HFF-Myc (cell line): Measurements from ENCODE around the gene PDE6B.
"Not testable (repeated sequence)": the region's sequence is repeated elsewhere in the genome, so short reads cannot be mapped to it uniquely, and the experiment has no call there.

Experiments used
- DNase-seq: peaks from one replicate; pipeline ENCODE4 v3.0.0-alpha.2; 2011; ENCODE audit warnings: low read depth; ENCODE audit errors: extremely low read depth
- H3K4me3 ChIP-seq: replicated peaks from 2 replicates; pipeline ENCODE4 v1.5.1; 2011; ENCODE audit warnings: low read depth, mild to moderate bottlenecking, control low read depth, low read length
- TF ChIP-seq, protein P1 (sequence below): IDR thresholded peaks from 2 replicates; pipeline ENCODE4 v1.5.1; 2012; ENCODE audit warnings: mild to moderate bottlenecking, low read depth, low read length, control low read depth; ENCODE audit errors: missing control alignments

Gene PDE6B

DNA sequence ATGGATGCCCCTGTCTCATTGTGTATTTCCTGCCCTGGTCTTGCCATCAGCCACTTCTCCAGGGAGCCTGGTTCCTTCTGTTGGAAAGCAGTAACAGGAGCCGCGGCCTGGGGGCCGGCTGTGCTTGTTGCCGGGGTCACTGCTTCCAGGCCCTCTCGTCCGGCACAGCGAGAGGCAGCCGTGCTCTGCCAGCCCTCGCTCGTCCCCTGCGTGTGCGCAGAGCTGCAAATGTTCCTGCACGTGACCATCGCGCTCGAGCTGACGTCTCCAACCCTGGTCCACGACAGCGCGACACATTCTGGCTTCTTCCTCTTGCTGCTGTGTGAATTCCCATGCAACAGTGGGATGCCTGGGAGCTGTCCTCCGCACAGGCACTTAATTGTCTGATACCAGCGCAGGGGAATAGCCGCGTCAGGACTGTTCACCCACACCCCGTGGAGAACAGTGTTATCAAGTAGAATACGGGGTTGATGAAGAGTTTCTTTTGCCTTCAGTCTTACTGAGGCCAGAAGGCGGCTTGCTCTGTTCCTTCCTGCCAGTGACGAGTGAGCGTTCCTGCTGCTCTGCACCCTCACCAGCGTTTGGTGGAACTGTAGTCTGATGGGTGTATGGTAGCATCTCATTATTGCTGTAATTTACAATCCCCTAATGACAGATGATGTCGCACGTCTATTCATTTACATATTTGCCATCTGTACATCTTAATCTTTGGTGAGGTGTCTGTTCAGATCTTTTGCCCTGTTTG, 12.3 kb downstream of the PDE6B start:
- DNase-seq = no peak
- no peak overlapping the region for H3K4me3 ChIP-seq
- TF ChIP-seq, protein P1, sequence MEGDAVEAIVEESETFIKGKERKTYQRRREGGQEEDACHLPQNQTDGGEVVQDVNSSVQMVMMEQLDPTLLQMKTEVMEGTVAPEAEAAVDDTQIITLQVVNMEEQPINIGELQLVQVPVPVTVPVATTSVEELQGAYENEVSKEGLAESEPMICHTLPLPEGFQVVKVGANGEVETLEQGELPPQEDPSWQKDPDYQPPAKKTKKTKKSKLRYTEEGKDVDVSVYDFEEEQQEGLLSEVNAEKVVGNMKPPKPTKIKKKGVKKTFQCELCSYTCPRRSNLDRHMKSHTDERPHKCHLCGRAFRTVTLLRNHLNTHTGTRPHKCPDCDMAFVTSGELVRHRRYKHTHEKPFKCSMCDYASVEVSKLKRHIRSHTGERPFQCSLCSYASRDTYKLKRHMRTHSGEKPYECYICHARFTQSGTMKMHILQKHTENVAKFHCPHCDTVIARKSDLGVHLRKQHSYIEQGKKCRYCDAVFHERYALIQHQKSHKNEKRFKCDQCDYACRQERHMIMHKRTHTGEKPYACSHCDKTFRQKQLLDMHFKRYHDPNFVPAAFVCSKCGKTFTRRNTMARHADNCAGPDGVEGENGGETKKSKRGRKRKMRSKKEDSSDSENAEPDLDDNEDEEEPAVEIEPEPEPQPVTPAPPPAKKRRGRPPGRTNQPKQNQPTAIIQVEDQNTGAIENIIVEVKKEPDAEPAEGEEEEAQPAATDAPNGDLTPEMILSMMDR = no peak

DNA sequence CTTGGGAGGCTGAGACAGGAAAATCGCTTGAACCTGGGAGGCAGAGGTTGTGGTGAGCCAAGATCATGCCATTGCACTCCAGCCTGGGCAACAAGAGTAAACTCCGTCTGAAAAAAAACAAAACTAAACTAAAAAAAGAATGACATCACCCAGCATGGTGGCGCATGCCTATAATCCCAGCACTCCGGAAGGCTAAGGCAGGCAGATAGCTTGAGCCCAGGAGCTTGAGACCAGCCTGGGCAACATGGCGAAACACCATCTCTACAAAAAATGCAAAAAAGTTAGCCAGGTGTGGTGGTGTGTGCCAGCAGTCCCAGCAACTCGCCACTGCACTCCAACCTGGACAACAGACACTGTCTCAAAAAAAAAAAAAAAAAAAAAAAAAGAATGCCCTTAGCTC, 17.0 kb downstream of the PDE6B start:
- H3K4me3 ChIP-seq, DNase-seq: not testable (repeated sequence)

DNA sequence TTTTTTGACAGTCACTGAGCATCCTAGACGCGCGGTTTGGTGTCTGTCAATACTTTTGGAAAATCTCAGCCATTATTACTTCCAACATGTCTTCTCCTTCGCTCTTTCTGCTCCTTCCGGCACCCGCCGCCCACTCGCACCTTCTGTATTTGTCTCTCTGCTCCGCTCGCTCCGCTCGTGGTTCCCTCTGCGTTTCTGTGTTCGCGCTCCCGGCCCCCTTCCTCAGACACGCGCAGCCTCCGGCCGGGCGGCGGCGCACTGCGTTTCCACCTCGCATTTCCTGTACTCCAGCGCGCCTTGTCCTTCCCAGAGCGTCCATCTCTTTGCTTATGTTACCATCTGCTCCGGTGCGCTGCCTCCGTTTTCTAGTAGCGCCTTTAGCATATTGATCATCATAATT, 21.1 kb downstream of the PDE6B start:
- no peak overlapping the region for H3K4me3 ChIP-seq
- TF ChIP-seq, protein P1 = no peak

DNA sequence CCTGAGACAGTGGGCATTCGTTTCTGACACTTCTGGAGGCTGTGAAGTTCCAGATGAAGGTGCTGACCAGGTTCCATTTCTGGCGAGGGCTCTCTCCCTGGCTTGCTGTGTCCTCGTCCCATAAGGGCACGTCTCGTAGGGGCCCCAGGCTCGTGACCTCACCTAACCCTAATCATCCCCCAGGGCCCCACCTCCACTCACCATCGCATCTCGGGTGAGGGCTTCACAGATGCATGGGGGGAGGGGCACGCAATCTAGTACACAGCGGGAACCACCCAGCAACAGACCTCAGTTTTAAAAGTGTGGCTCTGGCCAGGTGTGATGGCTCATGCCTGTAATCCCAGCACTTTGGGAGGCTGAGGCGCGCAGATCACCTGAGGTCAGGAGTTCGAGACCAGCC, 22.1 kb downstream of the PDE6B start:
- no peak for DNase-seq
- TF ChIP-seq, protein P1 = no peak
- no peak overlapping the region for H3K4me3 ChIP-seq

More for the DNA sequence above, 21.1 kb downstream of the PDE6B start:
- DNase-seq = no peak

DNA sequence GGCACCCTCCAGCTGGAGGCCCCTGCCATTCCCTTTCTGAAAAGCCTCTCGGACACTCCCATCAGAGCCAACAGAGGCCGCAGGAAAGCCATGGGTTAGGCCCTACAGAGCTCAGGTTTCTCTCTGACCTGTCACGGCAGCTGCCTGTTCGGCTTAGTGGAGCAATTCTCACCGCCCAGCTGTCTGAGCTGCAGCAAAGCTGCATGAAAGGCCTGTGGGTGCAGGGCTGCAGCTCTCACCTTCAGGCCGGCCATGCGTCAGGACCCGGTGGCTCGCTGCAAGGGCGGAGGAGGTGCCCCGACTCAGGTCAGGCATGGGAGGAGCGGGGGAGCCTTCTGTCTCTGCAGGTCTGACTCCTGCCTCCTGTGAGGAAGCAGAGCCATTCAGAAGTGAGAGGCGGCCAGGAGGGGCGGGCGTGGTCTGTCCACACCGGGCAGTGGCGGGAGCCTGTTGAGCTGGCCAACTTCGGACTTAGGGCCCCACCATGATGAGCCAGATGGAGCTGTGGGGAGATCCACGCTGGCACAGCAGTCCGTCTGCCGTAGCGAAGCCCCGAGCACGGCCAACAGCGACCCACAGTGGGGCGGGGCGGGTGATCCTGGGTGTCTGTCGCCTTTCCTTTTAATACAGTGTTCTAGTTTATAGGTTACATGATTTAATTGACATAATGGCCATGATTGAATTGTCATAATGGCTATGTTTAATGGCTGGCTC, 23.4 kb downstream of the PDE6B start:
- DNase-seq = no peak
- TF ChIP-seq, protein P1 = no peak
- no peak overlapping the region for H3K4me3 ChIP-seq

DNA sequence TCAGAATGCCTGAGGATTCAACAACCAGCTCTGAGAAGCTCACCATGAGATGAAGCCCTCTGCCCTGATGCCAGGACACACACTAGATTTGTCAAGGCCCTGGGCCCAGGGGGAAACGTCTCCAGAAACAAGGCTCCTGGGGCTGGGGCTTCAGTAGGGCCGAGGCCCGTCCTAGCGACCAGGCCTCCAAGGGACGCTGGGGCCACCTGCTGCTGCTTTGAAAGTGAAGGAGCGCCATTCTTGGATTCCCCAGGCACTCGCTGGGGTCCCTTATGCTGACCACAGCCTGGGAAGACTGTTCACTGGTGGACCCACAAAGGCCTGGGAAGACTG, 23.9 kb downstream of the PDE6B start:
- no peak overlapping the region for H3K4me3 ChIP-seq
- DNase-seq = no peak
- TF ChIP-seq, protein P1 = no peak

DNA sequence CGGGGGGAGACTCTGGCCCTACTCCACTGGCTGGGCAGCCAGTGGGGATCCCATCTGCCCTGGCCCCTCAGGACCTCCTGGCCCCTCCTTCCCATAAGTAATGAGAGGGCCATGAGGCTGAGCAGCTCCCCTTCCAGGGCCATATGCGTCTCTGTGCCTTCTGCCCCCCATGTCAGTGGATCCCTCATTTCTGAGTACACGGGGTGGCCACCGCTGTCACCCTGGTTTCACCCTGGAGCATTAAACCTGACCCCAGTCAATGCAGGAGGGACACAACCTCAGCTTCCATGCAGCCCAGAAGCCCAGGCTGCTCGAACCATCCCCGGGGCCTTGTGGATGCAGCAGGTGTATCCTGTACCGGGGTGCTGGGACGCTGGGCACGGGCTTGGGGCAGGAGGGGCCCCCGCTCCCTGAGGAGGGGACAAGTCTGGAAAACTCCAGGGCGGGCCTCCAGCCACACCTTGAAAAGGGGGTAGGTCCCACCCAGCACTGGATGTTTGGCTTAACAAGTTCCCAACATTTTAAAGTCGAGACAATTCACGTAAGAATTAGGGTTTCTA, 24.5 kb downstream of the PDE6B start:
- no peak overlapping the region for H3K4me3 ChIP-seq
- TF ChIP-seq, protein P1 = no peak
- no peak for DNase-seq
